ENCODE measurements around the gene ALOX5.

- TF ChIP-seq POLR2AphosphoS5 (IDR thresholded peaks at IDR 0.05; ENCODE audit: low read depth, low read length) (no peak), CTCF (IDR thresholded peaks at IDR 0.05) (no peak), TAF1 (IDR thresholded peaks at IDR 0.05; ENCODE audit: borderline replicate concordance, low read depth, low read length) (no peak), USF2 (IDR thresholded peaks at IDR 0.05; ENCODE audit: borderline replicate concordance, low read depth, low read length) (no peak), RFX5 (IDR thresholded peaks at IDR 0.05; ENCODE audit: low read length) (no peak), EZH2phosphoT487 (IDR thresholded peaks at IDR 0.05; ENCODE audit: borderline replicate concordance, low read depth) (no peak), MAX (IDR thresholded peaks at IDR 0.05; ENCODE audit: low read depth) (no peak), EP300 (IDR thresholded peaks at IDR 0.05; ENCODE audit: borderline replicate concordance in 1 of 2, low read depth in 1 of 2, low read length in 1 of 2) (no peak), REST (IDR thresholded peaks at IDR 0.05; ENCODE audit: low read depth, low read length) (no peak)
These were observed 3.8 kb downstream of the ALOX5 start for GRCh38 chr10:45377858-45378257.

Measured in SK-N-SH (cell line).